GM12878 (cell line): ENCODE measurements around the gene CHRM5. TPM values are rescaled to one million over a fixed set of nuclear protein-coding genes. Genes with fewer than 3 reads are reported as not detected.
A peak's percentile ranks its signal among the peaks of the same experiment; 100 is the strongest.

Experiments
- ATAC-seq: fragments of 200-7000 bp; cut with Tn5 transposase; 3 replicates; pipeline ENCODE4 v1.9.1; 2020; ENCODE audit warnings: mild to moderate bottlenecking, moderate library complexity
- BruUV-seq: library from RNA; stranded (reverse); fragments of 400-500 nt; replicated peaks from 2 replicates; lab custom pipeline; 2021; lab: Mats Ljungman, UMichigan
- CTCF ChIA-PET: fragments of 300-600 bp; sonication (Branson Sonifier 250); formaldehyde crosslinking; extraction: SDS; loops from one replicate; lab custom pipeline; 2021; ENCODE audit warnings: inconsistent platforms; lab: Yijun Ruan, JAX
- POLR2A ChIA-PET: fragments of 350-600 bp; formaldehyde crosslinking; extraction: SDS; loops from one replicate; lab custom pipeline; 2021; ENCODE audit warnings: inconsistent platforms; lab: Charles Lee
- RAD21 ChIA-PET: fragments of 300-600 bp; sonication (Branson Sonifier 250); formaldehyde crosslinking; loops from one replicate; lab custom pipeline; 2023; ENCODE audit warnings: antibody characterized with exemption; ENCODE audit not compliant: unreplicated experiment; lab: Charles Lee
- SMC1A ChIA-PET: fragments of 300-600 bp; sonication (Branson Sonifier 250); formaldehyde crosslinking; loops from one replicate; lab custom pipeline; 2023; ENCODE audit not compliant: unreplicated experiment, uncharacterized antibody; lab: Charles Lee
- DNase-seq: peaks from one replicate; pipeline ENCODE4 v3.0.0-alpha.2; 2011; ENCODE audit warnings: low read depth, low spot score
- FAIRE-seq: peaks from 3 replicates; lab custom pipeline; 2011; peaks lifted over from hg19 to GRCh38; lab: Jason Lieb, UNC
- H2AFZ ChIP-seq: 2 replicates; pipeline ENCODE4 v1.6.0; 2011; ENCODE audit warnings: low read depth, low read length, control low read depth; ENCODE audit not compliant: control insufficient read depth
- H3K27ac ChIP-seq: 2 replicates; pipeline ENCODE4 v1.5.1; 2011; ENCODE audit warnings: control low read depth; ENCODE audit not compliant: control insufficient read depth, insufficient read depth
- H3K27me3 ChIP-seq, 2 experiments: replicated peaks in 1 of 2; 2 replicates each; pipeline versions ENCODE4 v1.6.0 to v1.6.1; 2011; ENCODE audit warnings: low read length in 1 of 2; ENCODE audit not compliant: control insufficient read depth in 2 of 2, insufficient read depth in 2 of 2
- H3K36me3 ChIP-seq, 2 experiments: 2 replicates each; pipeline ENCODE4 v1.5.1; 2011; ENCODE audit warnings: low read length in 1 of 2; ENCODE audit not compliant: control insufficient read depth in 2 of 2, insufficient read depth in 2 of 2
- H3K4me1 ChIP-seq: 2 replicates; pipeline ENCODE4 v1.6.1; 2011; ENCODE audit warnings: mild to moderate bottlenecking, low read length, moderate library complexity, mixed read lengths; ENCODE audit not compliant: control insufficient read depth, insufficient read depth
- H3K4me2 ChIP-seq: 2 replicates; pipeline ENCODE4 v1.6.0; 2011; ENCODE audit warnings: control low read depth; ENCODE audit not compliant: control insufficient read depth, insufficient read depth
- H3K4me3 ChIP-seq: fragments of 200-600 bp; sonication (generic); 2 replicates; pipeline ENCODE4 v1.5.1; 2016
- H3K79me2 ChIP-seq: 2 replicates; pipeline ENCODE4 v1.6.0; 2011; ENCODE audit warnings: low read length; ENCODE audit not compliant: control insufficient read depth, insufficient read depth
- H3K9ac ChIP-seq: 2 replicates; pipeline ENCODE4 v1.8.0; 2011; ENCODE audit warnings: low read length, control low read depth, mixed read lengths; ENCODE audit not compliant: control insufficient read depth, insufficient read depth
- H3K9me3 ChIP-seq: replicated peaks from 3 replicates; pipeline ENCODE4 v1.5.1; 2011; ENCODE audit warnings: mild to moderate bottlenecking, low read length; ENCODE audit not compliant: control insufficient read depth, insufficient read depth
- H4K20me1 ChIP-seq: 2 replicates; pipeline ENCODE4 v1.6.0; 2011; ENCODE audit not compliant: control insufficient read depth, insufficient read depth
- ASH2L ChIP-seq: fragments of 300-600, 200-600 bp; sonication (generic); IDR thresholded peaks from 2 replicates; pipeline ENCODE4 v1.6.1; 2017; ENCODE audit warnings: low read depth, mild to moderate bottlenecking, borderline replicate concordance
- BHLHE40 ChIP-seq, 2 experiments: fragments of 450-650 bp in 1 of 2; IDR thresholded peaks; 2 replicates each; pipeline ENCODE4 v1.6.1; 2011 to 2017; ENCODE audit warnings: low read depth in 2 of 2, borderline replicate concordance in 1 of 2, improper control_type of control experiment in 1 of 2, low read length in 1 of 2, mild to moderate bottlenecking in 1 of 2
- IRF4 ChIP-seq: IDR thresholded peaks from 2 replicates; pipeline ENCODE4 v1.6.1; 2011; ENCODE audit warnings: low read depth, low read length
- JUNB ChIP-seq: IDR thresholded peaks from 2 replicates; pipeline ENCODE4 v1.6.1; 2016; ENCODE audit warnings: antibody characterized with exemption, mild to moderate bottlenecking
- MTA2 ChIP-seq: fragments of 450-650 bp; IDR thresholded peaks from 2 replicates; pipeline ENCODE4 v1.6.1; 2016; ENCODE audit warnings: low read depth, mild to moderate bottlenecking, moderate library complexity
- MTA3 ChIP-seq: IDR thresholded peaks from 2 replicates; pipeline ENCODE4 v1.6.1; 2012; ENCODE audit warnings: low read length, inconsistent platforms, borderline replicate concordance
- MXI1 ChIP-seq: fragments of 150-350 bp; IDR thresholded peaks from 2 replicates; pipeline ENCODE4 v1.6.1; 2011; ENCODE audit warnings: low read depth, mild to moderate bottlenecking, inconsistent platforms, low read length, improper control_type of control experiment
- NFIC ChIP-seq: IDR thresholded peaks from 2 replicates; pipeline ENCODE4 v1.6.1; 2012; ENCODE audit warnings: low read depth, mild to moderate bottlenecking, inconsistent platforms, low read length, moderate library complexity
- POLR2A ChIP-seq: IDR thresholded peaks from 2 replicates; pipeline ENCODE4 v1.6.1; 2011; ENCODE audit warnings: low read depth, mild to moderate bottlenecking, low read length
- RAD21 ChIP-seq: IDR thresholded peaks from 2 replicates; pipeline ENCODE4 v1.6.1; 2011; ENCODE audit warnings: mild to moderate bottlenecking, low read depth, low read length, moderate library complexity; ENCODE audit not compliant: insufficient read depth
- RBBP5 ChIP-seq: fragments of 200-600 bp; sonication (generic); conservative IDR thresholded peaks from 2 replicates; pipeline ENCODE4 v1.6.1; 2016
- TARDBP ChIP-seq: IDR thresholded peaks from 2 replicates; pipeline ENCODE4 v1.6.1; 2016; ENCODE audit warnings: borderline replicate concordance
- ZBTB40 ChIP-seq: fragments of 450-650 bp; IDR thresholded peaks from 2 replicates; pipeline ENCODE4 v1.6.1; 2016; ENCODE audit warnings: mild to moderate bottlenecking, moderate library complexity, borderline replicate concordance
- WGBS: methylation state at CpG from one replicate; pipeline ENCODE4 v1.1.6; 2016; ENCODE audit warnings: low lambda C conversion rate; ENCODE audit not compliant: insufficient replicate concordance, insufficient coverage; ENCODE audit errors: missing lambda C conversion rate; 5-methylcytosine and 5-hydroxymethylcytosine counted together
- in situ Hi-C: fragments of 300-500 bp; cut with MboI; formaldehyde crosslinking; loops from 9 replicates; pipeline ENCODE4 v1.14.3; 2018; ENCODE audit warnings: mixed read lengths
- intact Hi-C: fragments of 100-400 bp; cut with micrococcal nuclease; formaldehyde crosslinking; loops from one replicate; pipeline ENCODE4 v1.14.2; 2022; ENCODE audit not compliant: unreplicated experiment
- polyA plus RNA-seq, 11 experiments: library from polyadenylated mRNA; depleted of rRNA in 4 of 11; unstranded in 6 of 11; stranded (reverse) in 5 of 11; fragments of >200 nt; fragmentation: Nextera tagmentation in 4 of 11; fragmentation: Illumina TruSeq in 1 of 11; extraction: Ambion mirVana in 4 of 11; extraction: Trizol in 1 of 11; gene quantifications; 1 replicate in 1 of 11; 2 replicates in 10 of 11; pipeline versions ENCODE4 v1.2.1 to v1.2.3, GENCODE V29; 2011 to 2016; ENCODE audit warnings: inconsistent platforms in 2 of 11, missing spikeins in 2 of 11, low read depth in 1 of 11
- total RNA-seq, 4 experiments: library from RNA; depleted of rRNA in 3 of 4; stranded (reverse); fragments of >200 nt in 3 of 4; fragmentation: Illumina TruSeq in 1 of 4; extraction: Trizol in 1 of 4; gene quantifications; 2 replicates each; pipeline versions ENCODE4 v1.2.1 to v1.2.3, GENCODE V29; 2013 to 2021
- TF ChIP-seq, protein P1 (sequence below): IDR thresholded peaks from 2 replicates; pipeline ENCODE4 v1.6.1; 2012; ENCODE audit warnings: improper control_type of control experiment, low read depth, low read length; ENCODE audit not compliant: insufficient replicate concordance

The CHRM5 gene
- total and polyA plus RNA-seq, 10 of the 15 experiments (the other 5 are each of a cell fraction or from before 2014, with no cell fraction given) = 0.01 to 0.10 (median 0.04) TPM; not detected in 6

GRCh38 chr15:33941279-33942063 is 26.8 kb upstream of the CHRM5 start (continued):
- TF ChIP-seq ZBTB40 (no peak), MTA2 (peak; percentile 43; the same call in 1 of the 2 replicates), RAD21 (no peak), POLR2A (no peak), JUNB (no peak), ASH2L (no peak), MTA3 (no peak)

- Histone ChIP-seq H3K27me3 (no peaks in the 10 kb centered on the region), H3K4me3 (no peak overlapping the region), H3K36me3 (no peaks in the 10 kb centered on the region), H3K27ac (no peak overlapping the region), H2AFZ (no peak overlapping the region), H4K20me1 (no peaks in the 10 kb centered on the region), H3K9ac (no peak overlapping the region), H3K79me2 (no peaks in the 10 kb centered on the region), H3K4me1 (no peaks in the 10 kb centered on the region), H3K4me2 (no peak overlapping the region), H3K9me3 (no peaks in the 10 kb centered on the region)
- in situ Hi-C loops = no loop called here
- no peak for ATAC-seq
- FAIRE-seq = no peak
- ChIA-PET CTCF (no interaction called here), SMC1A (interaction anchor here (0.6 kb wide), 1 partner anchor 84 kb away, joined by 4 read pairs; no protein-coding TSS in a partner anchor), RAD21 (no interaction called here), POLR2A (interaction anchor here (0.5 kb wide), 2 partner anchors 34 to 560 kb away, joined by 3 read pairs; no protein-coding TSS in a partner anchor)
- intact Hi-C loops = no loop called here
- DNase-seq = no peak
- BruUV-seq = no TSS peak
- 62% methylated on average over 1 of the region's 1 CpG for WGBS
- no peak for TF ChIP-seq RBBP5
- TF ChIP-seq BHLHE40 (IDR thresholded peaks at IDR 0.05; ENCODE audit: borderline replicate concordance in 1 of 2, low read depth in 2 of 2, low read length in 1 of 2) = no peak
- TF ChIP-seq NFIC = no peak
- TF ChIP-seq TARDBP = no peak
- TF ChIP-seq MTA2 = no peak
- TF ChIP-seq MXI1 = no peak
- TF ChIP-seq, protein P1, sequence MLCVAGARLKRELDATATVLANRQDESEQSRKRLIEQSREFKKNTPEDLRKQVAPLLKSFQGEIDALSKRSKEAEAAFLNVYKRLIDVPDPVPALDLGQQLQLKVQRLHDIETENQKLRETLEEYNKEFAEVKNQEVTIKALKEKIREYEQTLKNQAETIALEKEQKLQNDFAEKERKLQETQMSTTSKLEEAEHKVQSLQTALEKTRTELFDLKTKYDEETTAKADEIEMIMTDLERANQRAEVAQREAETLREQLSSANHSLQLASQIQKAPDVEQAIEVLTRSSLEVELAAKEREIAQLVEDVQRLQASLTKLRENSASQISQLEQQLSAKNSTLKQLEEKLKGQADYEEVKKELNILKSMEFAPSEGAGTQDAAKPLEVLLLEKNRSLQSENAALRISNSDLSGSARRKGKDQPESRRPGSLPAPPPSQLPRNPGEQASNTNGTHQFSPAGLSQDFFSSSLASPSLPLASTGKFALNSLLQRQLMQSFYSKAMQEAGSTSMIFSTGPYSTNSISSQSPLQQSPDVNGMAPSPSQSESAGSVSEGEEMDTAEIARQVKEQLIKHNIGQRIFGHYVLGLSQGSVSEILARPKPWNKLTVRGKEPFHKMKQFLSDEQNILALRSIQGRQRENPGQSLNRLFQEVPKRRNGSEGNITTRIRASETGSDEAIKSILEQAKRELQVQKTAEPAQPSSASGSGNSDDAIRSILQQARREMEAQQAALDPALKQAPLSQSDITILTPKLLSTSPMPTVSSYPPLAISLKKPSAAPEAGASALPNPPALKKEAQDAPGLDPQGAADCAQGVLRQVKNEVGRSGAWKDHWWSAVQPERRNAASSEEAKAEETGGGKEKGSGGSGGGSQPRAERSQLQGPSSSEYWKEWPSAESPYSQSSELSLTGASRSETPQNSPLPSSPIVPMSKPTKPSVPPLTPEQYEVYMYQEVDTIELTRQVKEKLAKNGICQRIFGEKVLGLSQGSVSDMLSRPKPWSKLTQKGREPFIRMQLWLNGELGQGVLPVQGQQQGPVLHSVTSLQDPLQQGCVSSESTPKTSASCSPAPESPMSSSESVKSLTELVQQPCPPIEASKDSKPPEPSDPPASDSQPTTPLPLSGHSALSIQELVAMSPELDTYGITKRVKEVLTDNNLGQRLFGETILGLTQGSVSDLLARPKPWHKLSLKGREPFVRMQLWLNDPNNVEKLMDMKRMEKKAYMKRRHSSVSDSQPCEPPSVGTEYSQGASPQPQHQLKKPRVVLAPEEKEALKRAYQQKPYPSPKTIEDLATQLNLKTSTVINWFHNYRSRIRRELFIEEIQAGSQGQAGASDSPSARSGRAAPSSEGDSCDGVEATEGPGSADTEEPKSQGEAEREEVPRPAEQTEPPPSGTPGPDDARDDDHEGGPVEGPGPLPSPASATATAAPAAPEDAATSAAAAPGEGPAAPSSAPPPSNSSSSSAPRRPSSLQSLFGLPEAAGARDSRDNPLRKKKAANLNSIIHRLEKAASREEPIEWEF = no peak
- no peak for TF ChIP-seq IRF4
Measured at GRCh38 chr15:33946152-33946551, 22.1 kb upstream of the CHRM5 start.
